Urinary bladder (tissue), 4 donors: Measurements from ENCODE around the gene FAM47A. TPM values are rescaled to one million over a fixed set of nuclear protein-coding genes. Genes with fewer than 3 reads are reported as not detected.

Experiments used
- DNase-seq: peaks from one replicate; pipeline ENCODE4 v3.0.0-alpha.2; 2015; ENCODE audit errors: extremely low spot score
- H3K27ac ChIP-seq: one replicate; pipeline ENCODE4 v1.5.1; 2013; ENCODE audit warnings: low read depth, mild to moderate bottlenecking, moderate library complexity
- H3K36me3 ChIP-seq: one replicate; pipeline ENCODE4 v1.6.1; 2013; ENCODE audit warnings: mild to moderate bottlenecking, moderate library complexity; ENCODE audit not compliant: insufficient read depth
- H3K4me1 ChIP-seq: one replicate; pipeline ENCODE4 v1.6.1; 2013; ENCODE audit warnings: mild to moderate bottlenecking, moderate library complexity; ENCODE audit not compliant: insufficient read depth
- H3K4me3 ChIP-seq: one replicate; pipeline ENCODE4 v1.5.1; 2013; ENCODE audit warnings: low read depth, low read length
- WGBS: extraction: QIAGEN DNeasy Blood & Tissue Kit; methylation state at CpG from one replicate; pipeline ENCODE4 v1.1.7; 2013; 5-methylcytosine and 5-hydroxymethylcytosine counted together
- polyA plus RNA-seq: library from polyadenylated mRNA; stranded (reverse); fragments of 200-250 nt; gene quantifications from one replicate; pipeline ENCODE4 v1.2.3, GENCODE V29; 2013
- total RNA-seq: library from RNA; depleted of rRNA; stranded (reverse); fragments of >200 nt; gene quantifications from one replicate; pipeline ENCODE4 v1.2.3, GENCODE V29; 2014
- donor health status: healthy with polysubstance abuse.
- donor health status: healthy.

The FAM47A gene
- total RNA-seq, result not detected
- not detected for polyA plus RNA-seq

DNA sequence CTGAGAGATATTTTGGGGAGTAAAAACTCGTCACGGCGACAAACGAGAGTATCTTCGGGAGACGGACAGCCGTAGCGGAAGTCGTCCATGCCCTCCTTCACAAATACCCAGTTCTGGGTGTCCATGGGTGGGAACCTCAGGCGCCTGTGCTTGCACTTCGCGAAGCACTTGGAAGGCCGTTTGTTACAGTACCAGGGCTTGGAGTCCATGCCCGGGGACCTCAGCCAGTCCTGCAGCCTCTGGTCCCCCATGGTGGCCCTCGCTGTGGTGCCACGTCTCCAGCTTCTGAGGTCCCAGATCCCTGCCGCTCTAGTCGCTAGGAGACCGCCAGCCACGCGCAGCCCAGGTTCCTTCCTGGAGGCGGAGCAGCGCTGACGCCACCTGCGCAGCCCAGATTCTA lies at the start of gene FAM47A:
TSS of gene FAM47A (minus strand) at position 287 of the 400 bp plus-strand sequence. CDS start at position 251, 36 bp downstream.
- DNase-seq, result no peak
- no peaks in the 10 kb centered on the region for H3K36me3 ChIP-seq

DNA sequence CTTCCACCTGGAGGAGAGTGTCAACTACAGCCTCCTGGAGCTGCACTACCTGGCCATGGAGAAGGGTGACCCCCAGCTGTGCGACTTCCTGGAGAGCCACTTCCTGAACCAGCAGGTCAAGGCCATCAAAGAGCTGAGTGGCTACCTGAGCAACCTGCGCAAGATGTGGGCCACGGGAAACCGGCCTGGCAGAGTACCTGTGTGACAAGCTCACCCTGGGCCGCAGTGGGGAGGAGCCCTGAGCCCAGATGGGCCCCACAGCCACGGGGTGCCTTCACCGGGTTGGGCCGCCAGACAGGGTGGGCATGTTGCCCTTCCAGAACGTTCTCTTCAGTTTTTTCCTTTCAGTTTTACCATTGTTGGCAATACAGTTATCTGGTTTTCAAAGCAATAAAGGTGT lies 15.2 kb upstream of the FAM47A start:
- 88% methylated on average over 9 of the region's 9 CpGs for WGBS
- Histone ChIP-seq H3K27ac (no peak overlapping the region), H3K4me3 (no peak overlapping the region), H3K4me1 (no peaks in the 10 kb centered on the region), H3K36me3 (no peaks in the 10 kb centered on the region)
- DNase-seq, result no peak

More for the DNA sequence above, at the start of gene FAM47A:
- H3K27ac ChIP-seq, result no peak within 1 kb of the TSS
- no peak within 1 kb of the TSS for H3K4me3 ChIP-seq
- no peaks in the 10 kb centered on the region for H3K4me1 ChIP-seq
- 96% methylated on average over 25 of the region's 25 CpGs for WGBS

DNA sequence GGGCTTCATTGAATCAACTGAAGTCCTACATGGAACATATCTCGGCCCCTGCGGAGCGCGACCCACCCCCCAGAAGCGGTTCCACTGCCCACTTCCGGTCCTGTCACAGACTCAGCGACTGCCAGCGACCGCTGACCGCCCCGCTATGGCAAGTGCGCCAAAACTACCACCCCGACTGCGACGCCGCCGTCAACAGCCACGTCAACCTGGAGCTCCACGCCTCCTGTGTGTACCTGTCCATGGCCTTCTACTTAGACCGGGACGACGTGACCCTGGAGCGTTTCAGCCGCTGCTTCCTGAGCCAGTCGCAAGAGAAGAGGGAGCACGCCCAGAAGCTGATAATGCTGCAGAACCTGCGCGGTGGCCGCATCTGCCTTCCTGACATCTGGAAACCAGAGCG lies 14.8 kb upstream of the FAM47A start:
- H3K36me3 ChIP-seq, result no peaks in the 10 kb centered on the region
- H3K4me3 ChIP-seq, result no peak overlapping the region
- no peak overlapping the region for H3K27ac ChIP-seq
- no peak for DNase-seq
- H3K4me1 ChIP-seq, result no peaks in the 10 kb centered on the region
- 98% methylated on average over 30 of the region's 30 CpGs for WGBS

DNA sequence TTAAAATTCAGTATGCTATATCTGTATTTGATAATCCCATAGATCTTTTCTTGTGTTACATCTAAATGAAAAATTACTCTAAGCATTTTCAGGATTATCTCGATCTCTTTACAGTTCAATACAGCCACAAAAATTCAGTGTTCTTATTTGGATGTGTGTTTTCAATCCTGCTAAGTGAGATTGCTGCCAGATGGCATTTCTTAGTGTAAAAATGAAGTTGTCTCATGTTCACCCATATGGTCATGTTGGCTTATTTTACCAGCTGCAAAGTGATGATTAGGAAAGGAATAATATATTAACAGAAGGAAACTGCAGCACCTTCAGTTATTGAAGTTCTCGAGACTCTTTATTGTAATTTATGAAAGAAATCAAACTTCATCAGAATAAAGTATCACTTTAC lies 12.1 kb upstream of the FAM47A start:
- 71% methylated on average over 2 of the region's 2 CpGs for WGBS
- no peak for DNase-seq
- no peak overlapping the region for H3K4me3 ChIP-seq

DNA sequence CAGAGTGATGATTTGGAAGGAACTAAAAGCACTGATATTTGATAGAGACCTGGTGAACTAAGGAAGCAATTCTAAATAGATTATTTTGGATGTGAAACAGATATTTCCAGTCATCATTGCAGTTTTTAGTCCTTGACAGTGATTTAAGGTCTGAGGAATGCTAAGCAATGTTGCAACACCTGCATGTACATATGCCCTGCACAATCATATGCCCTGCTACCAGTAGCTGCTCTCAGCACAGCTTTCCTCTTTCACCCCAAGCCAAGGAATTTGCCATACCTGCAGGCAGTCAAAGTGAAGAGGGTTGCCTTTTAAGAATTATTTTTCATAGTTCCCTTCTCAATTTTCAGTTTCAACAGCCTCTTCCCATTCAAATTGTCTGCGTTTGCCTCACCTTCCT lies 8.7 kb upstream of the FAM47A start:
- Histone ChIP-seq H3K27ac (no peak overlapping the region), H3K4me1 (no peaks in the 10 kb centered on the region), H3K4me3 (no peak overlapping the region), H3K36me3 (no peaks in the 10 kb centered on the region)
- 84% methylated on average over 1 of the region's 1 CpG for WGBS
- DNase-seq, result no peak

More for the DNA sequence above, 12.1 kb upstream of the FAM47A start:
- Histone ChIP-seq H3K36me3 (no peaks in the 10 kb centered on the region), H3K27ac (no peak overlapping the region), H3K4me1 (no peaks in the 10 kb centered on the region)

DNA sequence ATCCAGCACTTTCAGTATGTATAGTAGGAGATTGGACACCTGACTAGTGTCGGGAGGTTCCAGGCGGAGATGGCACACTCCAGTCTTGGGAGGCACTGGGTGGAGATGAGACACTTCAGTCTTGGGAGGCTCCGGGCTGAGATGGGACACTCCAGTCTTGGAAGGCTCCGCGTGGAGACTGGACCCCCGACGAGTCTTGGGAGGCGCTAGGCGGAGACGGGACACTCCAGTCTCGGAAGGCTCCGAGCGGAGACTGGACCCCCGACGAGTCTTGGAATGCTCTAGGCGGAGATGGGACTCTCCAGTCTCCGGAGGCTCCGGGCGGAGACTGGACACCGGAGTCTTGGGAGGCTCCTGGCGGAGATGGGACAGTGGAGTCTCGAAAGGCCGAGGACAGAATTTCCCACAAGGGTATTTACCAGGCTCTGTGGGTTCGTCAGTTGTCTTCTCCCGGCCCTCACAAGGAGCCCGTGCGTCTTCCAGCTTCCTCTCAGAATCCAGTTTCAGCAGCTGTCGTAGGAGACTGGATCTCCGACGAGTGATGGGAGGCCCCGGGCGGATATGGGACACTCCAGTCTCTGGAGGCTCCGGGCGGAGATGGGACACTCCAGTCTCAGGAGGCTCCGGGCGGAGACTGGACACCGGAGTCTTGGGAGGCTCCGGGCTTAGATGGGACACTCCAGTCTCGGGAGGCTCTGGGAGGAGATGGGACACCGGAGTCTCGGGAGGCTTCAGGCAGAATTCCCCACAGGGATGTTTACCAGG lies 952 bp downstream of the FAM47A start:
- WGBS, result 96% methylated on average over 41 of the region's 41 CpGs
- no peak for DNase-seq

DNA sequence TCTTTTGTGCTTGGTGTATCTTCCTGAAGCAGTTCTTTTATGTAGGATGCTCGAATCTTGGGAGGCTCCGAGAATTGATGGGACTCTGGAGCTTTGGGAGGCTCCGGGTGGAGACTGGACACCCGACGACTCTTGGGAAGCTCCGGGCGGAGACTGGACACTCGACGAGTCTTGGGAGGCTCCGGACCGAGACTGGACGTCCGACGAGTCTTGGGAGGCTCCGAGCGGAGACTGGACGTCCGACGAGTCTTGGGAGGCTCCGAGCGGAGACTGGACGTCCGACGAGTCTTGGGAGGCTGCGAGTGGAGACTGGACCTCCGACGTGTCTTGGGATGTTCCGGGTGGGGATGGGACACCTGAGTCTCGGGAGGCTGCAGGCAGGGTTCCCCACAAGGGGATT lies 1.6 kb downstream of the FAM47A start:
- H3K4me1 ChIP-seq, result no peaks in the 10 kb centered on the region
- 96% methylated on average over 29 of the region's 29 CpGs for WGBS
- H3K36me3 ChIP-seq, result no peaks in the 10 kb centered on the region
- DNase-seq, result no peak
- no peak overlapping the region for H3K4me3 ChIP-seq
- no peak overlapping the region for H3K27ac ChIP-seq

More for the DNA sequence above, 952 bp downstream of the FAM47A start:
- no peaks in the 10 kb centered on the region for H3K4me1 ChIP-seq
- H3K4me3 ChIP-seq, result no peak overlapping the region
- H3K27ac ChIP-seq, result no peak overlapping the region
- H3K36me3 ChIP-seq, result no peaks in the 10 kb centered on the region

DNA sequence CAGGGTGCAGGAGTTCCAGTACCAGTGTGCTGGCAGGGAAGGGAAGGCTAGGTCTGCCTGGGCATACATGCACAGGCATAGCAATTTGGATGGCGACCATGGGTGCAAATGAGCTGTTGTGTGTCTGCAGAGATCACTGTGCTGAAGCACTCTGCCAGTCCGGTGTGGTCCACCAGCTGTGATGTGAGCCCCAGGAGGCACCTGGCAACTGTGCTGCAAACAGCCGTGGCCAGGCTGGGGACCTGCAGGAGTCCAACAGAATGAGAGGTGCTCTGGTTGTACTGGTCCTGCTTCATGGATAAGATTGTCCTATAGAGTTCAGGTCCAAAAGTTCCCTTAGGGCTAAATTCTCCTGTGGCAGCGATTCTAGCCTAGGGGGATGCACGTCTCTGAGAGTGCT lies 6.1 kb downstream of the FAM47A start:
- H3K4me3 ChIP-seq, result no peak overlapping the region
- no peak overlapping the region for H3K27ac ChIP-seq
- WGBS, result 85% methylated on average over 5 of the region's 5 CpGs
- H3K36me3 ChIP-seq, result no peaks in the 10 kb centered on the region
- H3K4me1 ChIP-seq, result no peaks in the 10 kb centered on the region
- DNase-seq, result no peak

DNA sequence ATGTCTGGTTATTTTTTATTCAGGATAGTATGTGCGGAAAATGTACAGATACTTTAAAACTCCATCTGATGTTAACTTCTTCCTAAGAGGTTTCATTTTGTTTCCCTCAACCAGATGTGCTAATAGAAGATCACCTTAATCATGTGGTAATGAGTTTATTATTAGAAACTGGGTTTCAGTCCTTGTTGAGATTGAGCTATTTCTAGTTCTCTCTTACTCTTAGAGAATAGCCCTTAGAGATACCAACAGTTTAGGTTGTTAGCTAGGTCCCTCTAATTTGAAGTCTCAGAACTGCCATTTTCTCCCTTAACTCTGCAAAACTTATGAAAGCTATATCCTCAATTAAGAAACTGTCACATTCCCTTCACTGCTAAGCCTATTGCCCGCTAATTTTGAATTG lies 13.0 kb downstream of the FAM47A start:
- no peaks in the 10 kb centered on the region for H3K36me3 ChIP-seq
- 83% methylated on average over 2 of the region's 2 CpGs for WGBS
- no peaks in the 10 kb centered on the region for H3K4me1 ChIP-seq
- no peak overlapping the region for H3K27ac ChIP-seq
- H3K4me3 ChIP-seq, result no peak overlapping the region
- DNase-seq, result no peak

DNA sequence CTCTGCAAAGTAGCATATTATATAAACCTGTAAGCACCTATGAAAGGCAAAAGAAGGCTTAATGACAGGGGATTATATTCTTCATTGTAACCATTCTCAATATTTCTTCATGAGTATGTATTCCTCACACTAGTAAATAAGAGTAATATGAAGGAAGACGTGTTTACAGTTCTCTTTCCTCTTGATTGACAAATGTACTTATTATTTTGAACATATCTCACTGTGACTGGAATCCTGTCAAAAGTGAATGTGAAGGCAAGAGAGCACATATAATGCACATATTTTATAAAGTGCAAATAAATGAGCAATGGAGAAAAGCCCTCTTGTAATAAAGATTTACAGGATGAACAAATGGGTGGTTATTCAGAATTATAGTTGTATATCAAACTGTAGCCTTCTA lies 19.7 kb downstream of the FAM47A start:
- 83% methylated on average over 1 of the region's 1 CpG for WGBS
- Histone ChIP-seq H3K27ac (no peak overlapping the region), H3K4me3 (no peak overlapping the region), H3K4me1 (no peaks in the 10 kb centered on the region), H3K36me3 (no peaks in the 10 kb centered on the region)
- no peak for DNase-seq
